Measurements from ENCODE around the gene NOL8. TPM values are rescaled to one million over a fixed set of nuclear protein-coding genes. Genes with fewer than 3 reads are reported as not detected.
A peak's percentile ranks its signal among the peaks of the same experiment; 100 is the strongest.

Gene NOL8
- total RNA-seq, 2 experiments from 2014 or later = 65.6 to 69.2 TPM

GRCh38 chr9:92332577-92333281, 7.6 kb upstream of the NOL8 start:
- H3K27me3 Mint-ChIP-seq = no peaks in the 10 kb centered on the region
- POLR2A ChIA-PET = no interaction called here
- H3K9me3 Mint-ChIP-seq = no peaks in the 10 kb centered on the region
- H3K27ac Mint-ChIP-seq = no peak overlapping the region
- peaks cover 18% of the 10 kb centered on the region for H3K36me3 Mint-ChIP-seq
- DNase-seq (no peak), ATAC-seq (ENCODE audit: low read depth) (no peak)
- peaks cover 7% of the 10 kb centered on the region for H3K4me1 Mint-ChIP-seq
- H3K4me3 Mint-ChIP-seq = no peak overlapping the region

- DNase-seq (no peak), ATAC-seq (ENCODE audit: low read depth) (no peak)
- Mint-ChIP-seq H3K4me3 (no peak overlapping the region), H3K36me3 (peaks cover 5% of the 10 kb centered on the region), H3K9me3 (no peaks in the 10 kb centered on the region), H3K27ac (no peak overlapping the region), H3K4me1 (peaks cover 28% of the 10 kb centered on the region), H3K27me3 (no peaks in the 10 kb centered on the region)
- POLR2A ChIA-PET = no interaction called here
Measured at GRCh38 chr9:92328225-92328624, 3.1 kb upstream of the NOL8 start.

GRCh38 chr9:92327283-92327850, 2.2 kb upstream of the NOL8 start:
- no peaks in the 10 kb centered on the region for H3K27me3 Mint-ChIP-seq
- ATAC-seq (ENCODE audit: low read depth) = no peak
- POLR2A ChIA-PET = no interaction called here
- no peak overlapping the region for H3K27ac Mint-ChIP-seq
- H3K4me1 Mint-ChIP-seq = peaks cover 30% of the 10 kb centered on the region
- no peak for DNase-seq
- peaks cover 7% of the 10 kb centered on the region for H3K36me3 Mint-ChIP-seq
- H3K9me3 Mint-ChIP-seq = no peaks in the 10 kb centered on the region
- peak overlapping the region; percentile 99 for H3K4me3 Mint-ChIP-seq

- POLR2A ChIA-PET = interaction anchor here (0.6 to 2.5 kb wide), 8 partner anchors 9 to 773 kb away, joined by 3 to 17 read pairs (median 4); partner anchors contain the start of gene IPPK
- DNase-seq (no peak), ATAC-seq (ENCODE audit: low read depth) (no peak)
- H3K4me1 Mint-ChIP-seq = peaks cover 30% of the 10 kb centered on the region
- H3K4me3 Mint-ChIP-seq = peak overlapping the region; percentile 99
- peaks cover 4% of the 10 kb centered on the region for H3K36me3 Mint-ChIP-seq
- no peaks in the 10 kb centered on the region for H3K9me3 Mint-ChIP-seq
- H3K27ac Mint-ChIP-seq = peak overlapping the region; percentile 98
- H3K27me3 Mint-ChIP-seq = no peaks in the 10 kb centered on the region
Measured at GRCh38 chr9:92325991-92326500, 896 bp upstream of the NOL8 start.

- Mint-ChIP-seq H3K9me3 (no peaks in the 10 kb centered on the region), H3K4me1 (peaks cover 30% of the 10 kb centered on the region), H3K4me3 (peak overlapping the region; percentile 99), H3K27ac (peak overlapping the region; percentile 98), H3K36me3 (peaks cover 7% of the 10 kb centered on the region), H3K27me3 (no peaks in the 10 kb centered on the region)
- POLR2A ChIA-PET = interaction anchor here (1.0 to 2.5 kb wide), 4 partner anchors 9 to 345 kb away, joined by 4 to 17 read pairs (median 6); partner anchors contain the start of gene IPPK
- peak; percentile 8 for ATAC-seq (ENCODE audit: low read depth)
- no peak for DNase-seq
Measured at GRCh38 chr9:92324889-92325268, 271 bp downstream of the NOL8 start.

GRCh38 chr9:92324431-92324830, 719 bp downstream of the NOL8 start:
- POLR2A ChIA-PET = interaction anchor here (1.0 to 2.5 kb wide), 2 partner anchors 9 to 346 kb away, joined by 5 to 17 read pairs; partner anchors contain the start of gene IPPK
- Mint-ChIP-seq H3K36me3 (peaks cover 11% of the 10 kb centered on the region), H3K27me3 (no peaks in the 10 kb centered on the region), H3K4me1 (peaks cover 30% of the 10 kb centered on the region), H3K9me3 (no peaks in the 10 kb centered on the region), H3K4me3 (peak overlapping the region; percentile 99), H3K27ac (peak overlapping the region; percentile 98)
- no peak for ATAC-seq (ENCODE audit: low read depth)
- DNase-seq = no peak

- Mint-ChIP-seq H3K9me3 (no peaks in the 10 kb centered on the region), H3K27ac (no peak overlapping the region), H3K4me1 (peaks cover 15% of the 10 kb centered on the region), H3K36me3 (peaks cover 52% of the 10 kb centered on the region), H3K27me3 (no peaks in the 10 kb centered on the region), H3K4me3 (no peak overlapping the region)
- DNase-seq = no peak
- ATAC-seq (ENCODE audit: low read depth) = no peak
- POLR2A ChIA-PET = no interaction called here
Measured at GRCh38 chr9:92315456-92315855, 9.7 kb downstream of the NOL8 start.

GRCh38 chr9:92313624-92314012, 11.5 kb downstream of the NOL8 start:
- no peaks in the 10 kb centered on the region for H3K9me3 Mint-ChIP-seq
- no peak overlapping the region for H3K4me3 Mint-ChIP-seq

GRCh38 chr9:92312887-92313623, 12.1 kb downstream of the NOL8 start:
- no peak overlapping the region for H3K4me3 Mint-ChIP-seq
- H3K27me3 Mint-ChIP-seq = no peaks in the 10 kb centered on the region
- POLR2A ChIA-PET = no interaction called here
- H3K4me1 Mint-ChIP-seq = peaks cover 15% of the 10 kb centered on the region
- no peak for ATAC-seq (ENCODE audit: low read depth)
- DNase-seq = no peak
- peaks cover 50% of the 10 kb centered on the region for H3K36me3 Mint-ChIP-seq
- H3K27ac Mint-ChIP-seq = peak overlapping the region; percentile 26
- no peaks in the 10 kb centered on the region for H3K9me3 Mint-ChIP-seq

More at GRCh38 chr9:92313624-92314012, 11.5 kb downstream of the NOL8 start:
- no peak for ATAC-seq (ENCODE audit: low read depth)
- Mint-ChIP-seq H3K36me3 (peaks cover 49% of the 10 kb centered on the region), H3K4me1 (peaks cover 15% of the 10 kb centered on the region), H3K27me3 (no peaks in the 10 kb centered on the region), H3K27ac (peak overlapping the region; percentile 15)
- POLR2A ChIA-PET = no interaction called here
- DNase-seq = no peak

GRCh38 chr9:92310562-92310961, 14.6 kb downstream of the NOL8 start:
- peaks cover 15% of the 10 kb centered on the region for H3K4me1 Mint-ChIP-seq
- H3K4me3 Mint-ChIP-seq = no peak overlapping the region
- no peaks in the 10 kb centered on the region for H3K9me3 Mint-ChIP-seq
- POLR2A ChIA-PET = no interaction called here
- peaks cover 47% of the 10 kb centered on the region for H3K36me3 Mint-ChIP-seq
- DNase-seq (no peak), ATAC-seq (ENCODE audit: low read depth) (no peak)
- no peaks in the 10 kb centered on the region for H3K27me3 Mint-ChIP-seq
- H3K27ac Mint-ChIP-seq = no peak overlapping the region

- no peaks in the 10 kb centered on the region for H3K9me3 Mint-ChIP-seq
- ATAC-seq (ENCODE audit: low read depth) (no peak), DNase-seq (no peak)
- peaks cover 13% of the 10 kb centered on the region for H3K4me1 Mint-ChIP-seq
- H3K27ac Mint-ChIP-seq = no peak overlapping the region
- no peak overlapping the region for H3K4me3 Mint-ChIP-seq
- POLR2A ChIA-PET = no interaction called here
- peaks cover 42% of the 10 kb centered on the region for H3K36me3 Mint-ChIP-seq
- H3K27me3 Mint-ChIP-seq = no peaks in the 10 kb centered on the region
Measured at GRCh38 chr9:92308893-92309292, 16.3 kb downstream of the NOL8 start.

- Mint-ChIP-seq H3K4me1 (peaks cover 12% of the 10 kb centered on the region), H3K27ac (no peak overlapping the region)
- POLR2A ChIA-PET = interaction anchor here (1.1 to 1.3 kb wide), 2 partner anchors 25 kb away, joined by 3 to 4 read pairs; partner anchors contain the start of genes CENPP and NOL8
Measured at GRCh38 chr9:92300936-92301335, 24.2 kb downstream of the NOL8 start.

GRCh38 chr9:92299116-92299515, 26.0 kb downstream of the NOL8 start:
- ATAC-seq (ENCODE audit: low read depth) (no peak), DNase-seq (no peak)
- Mint-ChIP-seq H3K4me1 (peaks cover 25% of the 10 kb centered on the region), H3K9me3 (no peaks in the 10 kb centered on the region), H3K27me3 (no peaks in the 10 kb centered on the region), H3K27ac (peak overlapping the region; percentile 6), H3K4me3 (no peak overlapping the region), H3K36me3 (peaks cover 17% of the 10 kb centered on the region)
- POLR2A ChIA-PET = interaction anchor here (1.1 kb wide), 1 partner anchor 371 kb away, joined by 3 read pairs; the partner anchor contains the start of gene IPPK

More at GRCh38 chr9:92300936-92301335, 24.2 kb downstream of the NOL8 start:
- H3K9me3 Mint-ChIP-seq = no peaks in the 10 kb centered on the region
- DNase-seq = no peak
- no peak overlapping the region for H3K4me3 Mint-ChIP-seq
- H3K27me3 Mint-ChIP-seq = no peaks in the 10 kb centered on the region
- peaks cover 23% of the 10 kb centered on the region for H3K36me3 Mint-ChIP-seq
- no peak for ATAC-seq (ENCODE audit: low read depth)
